Measurements from ENCODE around the gene TEX101. TPM values are rescaled to one million over a fixed set of nuclear protein-coding genes. Genes with fewer than 3 reads are reported as not detected.

Gene TEX101
- total and polyA plus RNA-seq, 4 donors = not detected

DNA sequence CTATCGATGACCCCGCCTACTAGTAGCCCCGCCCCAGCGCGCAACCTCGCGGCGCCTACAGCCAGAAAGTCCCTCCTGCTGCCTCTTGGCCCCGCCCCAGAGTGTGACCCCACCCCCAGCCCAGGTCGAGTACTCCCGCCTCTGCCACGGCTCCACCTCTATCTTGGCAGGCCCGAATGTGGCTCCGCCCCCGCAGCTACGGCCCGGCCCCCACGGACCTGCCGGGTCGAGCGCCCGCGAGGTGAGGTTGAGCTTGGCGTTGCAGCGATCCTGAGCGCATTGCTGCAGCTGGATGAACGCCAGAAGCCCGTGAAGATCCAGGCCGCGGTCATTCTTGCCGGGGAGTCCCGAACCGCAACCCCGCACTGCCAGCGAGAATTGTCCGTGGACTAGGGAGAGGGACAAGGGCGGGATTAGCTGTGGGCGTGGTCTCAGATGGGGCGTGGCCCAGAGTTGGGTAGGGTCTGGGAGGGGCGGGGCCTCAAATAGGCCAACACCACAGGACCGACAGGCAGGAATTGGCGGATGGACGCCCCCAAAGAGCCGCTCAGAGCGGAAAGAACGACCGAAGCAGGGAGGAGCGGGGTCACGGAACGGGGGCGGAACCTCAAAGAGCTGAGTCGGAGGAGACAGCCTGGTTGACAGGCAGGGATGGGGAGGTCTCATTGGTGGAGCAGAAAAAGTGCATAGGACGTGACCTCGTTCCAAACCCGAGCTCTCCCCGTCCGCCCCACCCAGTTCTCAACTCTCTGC, 48.9 kb downstream of the TEX101 start:
- Histone ChIP-seq H3K9ac (ENCODE audit: low read depth in 1 of 2, low read length in 2 of 2) (peak overlapping the region in 1 of 2 donors; percentile 14), H3K4me3 (ENCODE audit: low read depth in 1 of 3, low read length in 3 of 3) (peak overlapping the region; percentile 57 to 92 (median 64)), H3K27me3 (ENCODE audit: control insufficient read depth in 4 of 4, insufficient read depth in 4 of 4, low read length in 3 of 4) (no peaks in the 10 kb centered on the region), H3K36me3 (ENCODE audit: control insufficient read depth in 4 of 4, insufficient read depth in 3 of 4, low read depth in 1 of 4, low read length in 3 of 4) (no peaks in the 10 kb centered on the region), H3K9me3 (ENCODE audit: control insufficient read depth in 4 of 4, low read length in 3 of 4) (no peaks in the 10 kb centered on the region), H3K4me1 (ENCODE audit: control insufficient read depth in 4 of 4, insufficient read depth in 4 of 4, low read length in 3 of 4) (peaks cover 0 to 12% (median 7%) of the 10 kb centered on the region in 4 donors), H3K27ac (ENCODE audit: low read depth in 1 of 2, low read length in 2 of 2) (peak overlapping the region; percentile 59 to 80)
- under 1% methylated on average over 57 of the region's 57 CpGs for WGBS
- peak; percentile 99 for DNase-seq (ENCODE audit: low spot score)
- peak; percentile 85 to 89 for TF ChIP-seq EGR1 (IDR thresholded peaks at IDR 0.05; ENCODE audit: low read depth in 2 of 2)
- TF ChIP-seq JUND (IDR thresholded peaks at IDR 0.05) = no peak
- peak; percentile 10 to 33 for TF ChIP-seq HNF4A (conservative IDR thresholded peaks at IDR 0.05)
- TF ChIP-seq MAX (IDR thresholded peaks at IDR 0.05) = no peak
- TF ChIP-seq, protein P1, sequence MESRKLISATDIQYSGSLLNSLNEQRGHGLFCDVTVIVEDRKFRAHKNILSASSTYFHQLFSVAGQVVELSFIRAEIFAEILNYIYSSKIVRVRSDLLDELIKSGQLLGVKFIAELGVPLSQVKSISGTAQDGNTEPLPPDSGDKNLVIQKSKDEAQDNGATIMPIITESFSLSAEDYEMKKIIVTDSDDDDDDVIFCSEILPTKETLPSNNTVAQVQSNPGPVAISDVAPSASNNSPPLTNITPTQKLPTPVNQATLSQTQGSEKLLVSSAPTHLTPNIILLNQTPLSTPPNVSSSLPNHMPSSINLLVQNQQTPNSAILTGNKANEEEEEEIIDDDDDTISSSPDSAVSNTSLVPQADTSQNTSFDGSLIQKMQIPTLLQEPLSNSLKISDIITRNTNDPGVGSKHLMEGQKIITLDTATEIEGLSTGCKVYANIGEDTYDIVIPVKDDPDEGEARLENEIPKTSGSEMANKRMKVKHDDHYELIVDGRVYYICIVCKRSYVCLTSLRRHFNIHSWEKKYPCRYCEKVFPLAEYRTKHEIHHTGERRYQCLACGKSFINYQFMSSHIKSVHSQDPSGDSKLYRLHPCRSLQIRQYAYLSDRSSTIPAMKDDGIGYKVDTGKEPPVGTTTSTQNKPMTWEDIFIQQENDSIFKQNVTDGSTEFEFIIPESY (IDR thresholded peaks at IDR 0.05) = peak; percentile 50
- TF ChIP-seq, protein P2, sequence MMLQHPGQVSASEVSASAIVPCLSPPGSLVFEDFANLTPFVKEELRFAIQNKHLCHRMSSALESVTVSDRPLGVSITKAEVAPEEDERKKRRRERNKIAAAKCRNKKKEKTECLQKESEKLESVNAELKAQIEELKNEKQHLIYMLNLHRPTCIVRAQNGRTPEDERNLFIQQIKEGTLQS (IDR thresholded peaks at IDR 0.05) = no peak
- peak; percentile 79 for TF ChIP-seq SP1 (IDR thresholded peaks at IDR 0.05)
- peak; percentile 15 to 17 for TF ChIP-seq RAD21 (IDR thresholded peaks at IDR 0.05)
- TF ChIP-seq RXRA (IDR thresholded peaks at IDR 0.05) = peak; percentile 35 to 44
- TF ChIP-seq YY1 (IDR thresholded peaks at IDR 0.05) = peak; percentile 71
- no peak for TF ChIP-seq GABPA (IDR thresholded peaks at IDR 0.05 in 1 of 2, conservative IDR thresholded peaks at IDR 0.05 in 1 of 2)
- TF ChIP-seq FOXA2 (IDR thresholded peaks at IDR 0.05) = no peak
- peak; percentile 47 for TF ChIP-seq NR2F2 (IDR thresholded peaks at IDR 0.05)

DNA sequence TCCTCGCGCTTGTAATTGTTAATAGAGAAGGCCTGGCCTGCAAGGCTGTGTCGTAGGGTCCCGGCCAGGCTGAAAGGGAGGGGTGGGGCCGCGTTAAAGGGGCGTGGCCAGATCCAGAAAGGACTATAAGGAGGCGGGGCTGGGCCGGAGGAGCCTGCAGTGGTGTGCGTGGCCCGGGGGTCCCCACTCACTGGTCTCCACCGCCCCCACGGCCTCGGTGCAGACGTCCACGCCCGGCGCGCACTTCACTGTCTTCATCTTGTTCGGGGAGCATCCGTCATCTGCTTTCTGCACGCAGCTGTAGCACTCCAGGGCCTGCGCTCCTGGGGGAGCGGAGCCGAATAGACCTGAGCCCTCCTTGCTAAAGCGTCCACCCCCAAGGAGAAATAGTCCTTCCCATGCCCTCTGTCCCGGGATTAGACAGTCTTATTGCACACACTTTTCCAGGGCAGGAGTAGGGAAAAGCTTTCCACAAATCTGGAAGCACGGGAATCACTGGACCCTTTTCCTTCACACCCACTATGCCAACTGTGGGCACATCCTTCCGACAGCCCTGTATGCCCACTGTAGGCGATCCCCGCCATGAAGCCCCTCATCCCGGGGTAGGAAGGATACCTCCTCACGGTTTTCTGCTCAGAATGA, 49.6 kb downstream of the TEX101 start:
- Histone ChIP-seq H3K27me3 (ENCODE audit: control insufficient read depth in 4 of 4, insufficient read depth in 4 of 4, low read length in 3 of 4) (no peaks in the 10 kb centered on the region), H3K9me3 (ENCODE audit: control insufficient read depth in 4 of 4, low read length in 3 of 4) (no peaks in the 10 kb centered on the region), H3K27ac (ENCODE audit: low read depth in 1 of 2, low read length in 2 of 2) (peak overlapping the region; percentile 59 to 80), H3K4me3 (ENCODE audit: low read depth in 1 of 3, low read length in 3 of 3) (peak overlapping the region; percentile 57 to 92 (median 64)), H3K36me3 (ENCODE audit: control insufficient read depth in 4 of 4, insufficient read depth in 3 of 4, low read depth in 1 of 4, low read length in 3 of 4) (no peaks in the 10 kb centered on the region), H3K4me1 (ENCODE audit: control insufficient read depth in 4 of 4, insufficient read depth in 4 of 4, low read length in 3 of 4) (peaks cover 0 to 12% (median 7%) of the 10 kb centered on the region in 4 donors), H3K9ac (ENCODE audit: low read depth in 1 of 2, low read length in 2 of 2) (no peak overlapping the region)
- TF ChIP-seq YY1 (IDR thresholded peaks at IDR 0.05) = no peak
- TF ChIP-seq MAX (IDR thresholded peaks at IDR 0.05) = no peak
- no peak for TF ChIP-seq JUND (IDR thresholded peaks at IDR 0.05)
- TF ChIP-seq EGR1 (IDR thresholded peaks at IDR 0.05; ENCODE audit: low read depth in 2 of 2) = no peak
- no peak for TF ChIP-seq FOXA1 (IDR thresholded peaks at IDR 0.05)
- no peak for TF ChIP-seq RAD21 (IDR thresholded peaks at IDR 0.05)
- TF ChIP-seq FOXA2 (IDR thresholded peaks at IDR 0.05) = no peak
- TF ChIP-seq HNF4A (conservative IDR thresholded peaks at IDR 0.05) = no peak
- TF ChIP-seq TAF1 (conservative IDR thresholded peaks at IDR 0.05) = no peak
- TF ChIP-seq, protein P2 (IDR thresholded peaks at IDR 0.05) = no peak
- no peak for TF ChIP-seq HNF4G (IDR thresholded peaks at IDR 0.05)
- TF ChIP-seq, protein P1 (IDR thresholded peaks at IDR 0.05) = no peak
- TF ChIP-seq, protein P3, sequence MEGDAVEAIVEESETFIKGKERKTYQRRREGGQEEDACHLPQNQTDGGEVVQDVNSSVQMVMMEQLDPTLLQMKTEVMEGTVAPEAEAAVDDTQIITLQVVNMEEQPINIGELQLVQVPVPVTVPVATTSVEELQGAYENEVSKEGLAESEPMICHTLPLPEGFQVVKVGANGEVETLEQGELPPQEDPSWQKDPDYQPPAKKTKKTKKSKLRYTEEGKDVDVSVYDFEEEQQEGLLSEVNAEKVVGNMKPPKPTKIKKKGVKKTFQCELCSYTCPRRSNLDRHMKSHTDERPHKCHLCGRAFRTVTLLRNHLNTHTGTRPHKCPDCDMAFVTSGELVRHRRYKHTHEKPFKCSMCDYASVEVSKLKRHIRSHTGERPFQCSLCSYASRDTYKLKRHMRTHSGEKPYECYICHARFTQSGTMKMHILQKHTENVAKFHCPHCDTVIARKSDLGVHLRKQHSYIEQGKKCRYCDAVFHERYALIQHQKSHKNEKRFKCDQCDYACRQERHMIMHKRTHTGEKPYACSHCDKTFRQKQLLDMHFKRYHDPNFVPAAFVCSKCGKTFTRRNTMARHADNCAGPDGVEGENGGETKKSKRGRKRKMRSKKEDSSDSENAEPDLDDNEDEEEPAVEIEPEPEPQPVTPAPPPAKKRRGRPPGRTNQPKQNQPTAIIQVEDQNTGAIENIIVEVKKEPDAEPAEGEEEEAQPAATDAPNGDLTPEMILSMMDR (IDR thresholded peaks at IDR 0.05; ENCODE audit: low read depth, low read length, missing input control) = no peak
- no peak for TF ChIP-seq NR2F2 (IDR thresholded peaks at IDR 0.05)
- no peak for TF ChIP-seq SP1 (IDR thresholded peaks at IDR 0.05)
- no peak for TF ChIP-seq GABPA (IDR thresholded peaks at IDR 0.05 in 1 of 2, conservative IDR thresholded peaks at IDR 0.05 in 1 of 2)
- no peak for TF ChIP-seq RXRA (IDR thresholded peaks at IDR 0.05)
- no peak for TF ChIP-seq REST (IDR thresholded peaks at IDR 0.05)
- WGBS = 19% methylated on average over 33 of the region's 33 CpGs
- DNase-seq (ENCODE audit: low spot score) = peak; percentile 71
